GM12878 (cell line): ENCODE measurements around the gene RGS4.

Source experiments
- EZH2 ChIP-seq: IDR thresholded peaks from 2 replicates; pipeline ENCODE4 v1.6.1; 2012; ENCODE audit warnings: low read depth, mild to moderate bottlenecking, control low read depth, inconsistent platforms, low read length, borderline replicate concordance; ENCODE audit not compliant: control insufficient read depth
- FOXM1 ChIP-seq: IDR thresholded peaks from 2 replicates; pipeline ENCODE4 v1.6.1; 2012; ENCODE audit warnings: low read depth, mild to moderate bottlenecking, inconsistent platforms, low read length, moderate library complexity
- IRF4 ChIP-seq: IDR thresholded peaks from 2 replicates; pipeline ENCODE4 v1.6.1; 2011; ENCODE audit warnings: low read depth, low read length
- KDM1A ChIP-seq: fragments of 200-600 bp; sonication (generic); IDR thresholded peaks from 2 replicates; pipeline ENCODE4 v1.6.1; 2016; ENCODE audit warnings: borderline replicate concordance
- MTA3 ChIP-seq: IDR thresholded peaks from 2 replicates; pipeline ENCODE4 v1.6.1; 2012; ENCODE audit warnings: low read length, inconsistent platforms, borderline replicate concordance
- MXI1 ChIP-seq: fragments of 150-350 bp; IDR thresholded peaks from 2 replicates; pipeline ENCODE4 v1.6.1; 2011; ENCODE audit warnings: low read depth, mild to moderate bottlenecking, inconsistent platforms, low read length, improper control_type of control experiment
- NFIC ChIP-seq: IDR thresholded peaks from 2 replicates; pipeline ENCODE4 v1.6.1; 2012; ENCODE audit warnings: low read depth, mild to moderate bottlenecking, inconsistent platforms, low read length, moderate library complexity
- NFYA ChIP-seq: IDR thresholded peaks from 2 replicates; pipeline ENCODE4 v1.6.1; 2011; ENCODE audit warnings: low read depth, mild to moderate bottlenecking, low read length, improper control_type of control experiment, borderline replicate concordance
- POLR2AphosphoS5 ChIP-seq: IDR thresholded peaks from 2 replicates; pipeline ENCODE4 v1.6.1; 2011; ENCODE audit warnings: mild to moderate bottlenecking, low read length, inconsistent platforms
- RBBP5 ChIP-seq: fragments of 200-600 bp; sonication (generic); conservative IDR thresholded peaks from 2 replicates; pipeline ENCODE4 v1.6.1; 2016
- SP1 ChIP-seq: IDR thresholded peaks from one replicate; pipeline ENCODE4 v1.6.1; 2011; ENCODE audit warnings: low read depth, low read length
- ZNF274 ChIP-seq: IDR thresholded peaks from one replicate; pipeline ENCODE4 v1.8.0; 2011; ENCODE audit not compliant: insufficient read length, insufficient read depth
- TF ChIP-seq, protein P1 (sequence below): fragments of 450-650 bp; formaldehyde crosslinking; IDR thresholded peaks from 2 replicates; pipeline ENCODE4 v1.4.0; 2020; ENCODE audit warnings: mild to moderate bottlenecking, moderate library complexity
- TF ChIP-seq, protein P2 (sequence below), 3 experiments: IDR thresholded peaks in 2 of 3; conservative IDR thresholded peaks in 1 of 3; 2 replicates each; pipeline ENCODE4 v1.5.1; 2011; ENCODE audit warnings: low read depth in 3 of 3, low read length in 3 of 3, mild to moderate bottlenecking in 3 of 3, control low read depth in 2 of 3, moderate library complexity in 2 of 3, inconsistent platforms in 1 of 3, mixed read lengths in 1 of 3; ENCODE audit not compliant: control insufficient read depth in 2 of 3, insufficient read depth in 1 of 3; ENCODE audit errors: extremely low read depth in 1 of 3

DNA sequence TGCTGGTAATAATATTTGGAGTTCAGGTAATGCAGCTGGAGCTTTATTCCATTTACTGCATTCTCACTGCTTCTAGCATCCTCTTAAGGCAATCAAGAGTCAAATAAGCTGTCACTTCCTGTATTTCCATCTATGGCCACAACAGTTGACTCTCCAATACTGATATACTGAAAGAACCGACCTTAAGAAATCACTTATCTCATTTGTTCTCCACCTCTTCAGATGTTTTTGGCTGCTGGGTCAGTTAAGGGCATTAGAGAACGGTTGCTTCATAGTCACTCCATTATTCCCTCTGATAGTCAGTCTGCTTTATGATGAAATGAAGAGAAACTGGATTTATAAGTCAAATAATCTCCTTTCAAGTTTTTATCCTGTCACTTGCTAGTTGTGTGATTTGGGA lies 14.2 kb upstream of the RGS4 start:
- TF ChIP-seq POLR2AphosphoS5 (no peak), MTA3 (no peak), MXI1 (no peak), RBBP5 (no peak), KDM1A (no peak), ZNF274 (no peak), FOXM1 (no peak), EZH2 (no peak), NFIC (no peak), NFYA (no peak), SP1 (no peak), IRF4 (no peak)
- TF ChIP-seq, protein P1, sequence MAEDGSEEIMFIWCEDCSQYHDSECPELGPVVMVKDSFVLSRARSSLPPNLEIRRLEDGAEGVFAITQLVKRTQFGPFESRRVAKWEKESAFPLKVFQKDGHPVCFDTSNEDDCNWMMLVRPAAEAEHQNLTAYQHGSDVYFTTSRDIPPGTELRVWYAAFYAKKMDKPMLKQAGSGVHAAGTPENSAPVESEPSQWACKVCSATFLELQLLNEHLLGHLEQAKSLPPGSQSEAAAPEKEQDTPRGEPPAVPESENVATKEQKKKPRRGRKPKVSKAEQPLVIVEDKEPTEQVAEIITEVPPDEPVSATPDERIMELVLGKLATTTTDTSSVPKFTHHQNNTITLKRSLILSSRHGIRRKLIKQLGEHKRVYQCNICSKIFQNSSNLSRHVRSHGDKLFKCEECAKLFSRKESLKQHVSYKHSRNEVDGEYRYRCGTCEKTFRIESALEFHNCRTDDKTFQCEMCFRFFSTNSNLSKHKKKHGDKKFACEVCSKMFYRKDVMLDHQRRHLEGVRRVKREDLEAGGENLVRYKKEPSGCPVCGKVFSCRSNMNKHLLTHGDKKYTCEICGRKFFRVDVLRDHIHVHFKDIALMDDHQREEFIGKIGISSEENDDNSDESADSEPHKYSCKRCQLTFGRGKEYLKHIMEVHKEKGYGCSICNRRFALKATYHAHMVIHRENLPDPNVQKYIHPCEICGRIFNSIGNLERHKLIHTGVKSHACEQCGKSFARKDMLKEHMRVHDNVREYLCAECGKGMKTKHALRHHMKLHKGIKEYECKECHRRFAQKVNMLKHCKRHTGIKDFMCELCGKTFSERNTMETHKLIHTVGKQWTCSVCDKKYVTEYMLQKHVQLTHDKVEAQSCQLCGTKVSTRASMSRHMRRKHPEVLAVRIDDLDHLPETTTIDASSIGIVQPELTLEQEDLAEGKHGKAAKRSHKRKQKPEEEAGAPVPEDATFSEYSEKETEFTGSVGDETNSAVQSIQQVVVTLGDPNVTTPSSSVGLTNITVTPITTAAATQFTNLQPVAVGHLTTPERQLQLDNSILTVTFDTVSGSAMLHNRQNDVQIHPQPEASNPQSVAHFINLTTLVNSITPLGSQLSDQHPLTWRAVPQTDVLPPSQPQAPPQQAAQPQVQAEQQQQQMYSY (CRISPR knock-in tag): no peak
- TF ChIP-seq, protein P2, sequence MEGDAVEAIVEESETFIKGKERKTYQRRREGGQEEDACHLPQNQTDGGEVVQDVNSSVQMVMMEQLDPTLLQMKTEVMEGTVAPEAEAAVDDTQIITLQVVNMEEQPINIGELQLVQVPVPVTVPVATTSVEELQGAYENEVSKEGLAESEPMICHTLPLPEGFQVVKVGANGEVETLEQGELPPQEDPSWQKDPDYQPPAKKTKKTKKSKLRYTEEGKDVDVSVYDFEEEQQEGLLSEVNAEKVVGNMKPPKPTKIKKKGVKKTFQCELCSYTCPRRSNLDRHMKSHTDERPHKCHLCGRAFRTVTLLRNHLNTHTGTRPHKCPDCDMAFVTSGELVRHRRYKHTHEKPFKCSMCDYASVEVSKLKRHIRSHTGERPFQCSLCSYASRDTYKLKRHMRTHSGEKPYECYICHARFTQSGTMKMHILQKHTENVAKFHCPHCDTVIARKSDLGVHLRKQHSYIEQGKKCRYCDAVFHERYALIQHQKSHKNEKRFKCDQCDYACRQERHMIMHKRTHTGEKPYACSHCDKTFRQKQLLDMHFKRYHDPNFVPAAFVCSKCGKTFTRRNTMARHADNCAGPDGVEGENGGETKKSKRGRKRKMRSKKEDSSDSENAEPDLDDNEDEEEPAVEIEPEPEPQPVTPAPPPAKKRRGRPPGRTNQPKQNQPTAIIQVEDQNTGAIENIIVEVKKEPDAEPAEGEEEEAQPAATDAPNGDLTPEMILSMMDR (IDR thresholded peaks at IDR 0.05 in 2 of 3, conservative IDR thresholded peaks at IDR 0.05 in 1 of 3; ENCODE audit: control insufficient read depth in 2 of 3, extremely low read depth in 1 of 3, insufficient read depth in 1 of 3, low read depth in 3 of 3, low read length in 3 of 3): no peak
